ENCODE measurements around the gene FTCD.

GRCh38 chr21:46171996-46172862 is 16.9 kb upstream of the FTCD start:
- TF ChIP-seq POLR2A (IDR thresholded peaks at IDR 0.05; ENCODE audit: low read length): no peak
- no peak for TF ChIP-seq GATA1 (IDR thresholded peaks at IDR 0.05; ENCODE audit: low read depth, low read length)
